Pulmonary artery endothelial cell (primary cell): ENCODE results near the gene RRP1. TPM values are rescaled to one million over a fixed set of nuclear protein-coding genes. Genes with fewer than 3 reads are reported as not detected.
"Not testable (repeated sequence)": the region's sequence is repeated elsewhere in the genome, so short reads cannot be mapped to it uniquely, and the experiment has no call there.

ENCODE experiments used
- DNase-seq: peaks from one replicate; pipeline ENCODE4 v3.0.0-alpha.2; 2011; ENCODE audit warnings: low read depth, low spot score
- total RNA-seq: library from RNA; depleted of rRNA; stranded (reverse); fragments of >200 nt; gene quantifications from 2 replicates; pipeline ENCODE4 v1.2.3, GENCODE V29; 2014

Gene RRP1
- total RNA-seq, 1 donor from 2014 or later, result 28.2 TPM

- no peak for DNase-seq
These were observed 27.3 kb downstream of the RRP1 start for GRCh38 chr21:43816611-43817071.

GRCh38 chr21:43817157-43818086, 28.0 kb downstream of the RRP1 start:
- no peak for DNase-seq

GRCh38 chr21:43818685-43819084, 29.3 kb downstream of the RRP1 start:
- no peak for DNase-seq

GRCh38 chr21:43819511-43820405, 30.4 kb downstream of the RRP1 start:
- no peak for DNase-seq

- DNase-seq, result no peak
These were observed 31.1 kb downstream of the RRP1 start for GRCh38 chr21:43820466-43820865.

GRCh38 chr21:43822166-43822565, 32.8 kb downstream of the RRP1 start:
- DNase-seq, result not testable (repeated sequence)

GRCh38 chr21:43822741-43823140, 33.4 kb downstream of the RRP1 start:
- DNase-seq, result not testable (repeated sequence)

GRCh38 chr21:43824333-43825241, 35.2 kb downstream of the RRP1 start:
- no peak for DNase-seq

- DNase-seq, result no peak
These were observed 36.0 kb downstream of the RRP1 start for GRCh38 chr21:43825242-43825935.

- no peak for DNase-seq
These were observed 36.7 kb downstream of the RRP1 start for GRCh38 chr21:43825936-43826622.

- DNase-seq, result no peak
These were observed 37.2 kb downstream of the RRP1 start for GRCh38 chr21:43826623-43826974.

GRCh38 chr21:43827015-43827611, 37.7 kb downstream of the RRP1 start:
- no peak for DNase-seq

GRCh38 chr21:43829161-43829560, 39.8 kb downstream of the RRP1 start:
- no peak for DNase-seq

- no peak for DNase-seq
These were observed 40.3 kb downstream of the RRP1 start for GRCh38 chr21:43829575-43830119.

- no peak for DNase-seq
These were observed 42.8 kb downstream of the RRP1 start for GRCh38 chr21:43832158-43832550.

- DNase-seq, result no peak
These were observed 43.3 kb downstream of the RRP1 start for GRCh38 chr21:43832648-43833047.

GRCh38 chr21:43834146-43834905, 44.9 kb downstream of the RRP1 start:
- no peak for DNase-seq

- no peak for DNase-seq
These were observed 45.7 kb downstream of the RRP1 start for GRCh38 chr21:43835050-43835449.
